Stimulated activated CD4-positive, alpha-beta T cell treated with anti-CD3 and anti-CD28 coated beads, Interleukin-1b, Interleukin-23, amount 100 ng/mL, for 1 hour (primary cell): Measurements from ENCODE around the gene TMEM266.

Experiments
- DNase-seq, 2 donors: peaks; one replicate each; pipeline ENCODE4 v3.0.0-alpha.2; 2020; ENCODE audit warnings: low read depth in 2 of 2

TMEM266 gene

DNA sequence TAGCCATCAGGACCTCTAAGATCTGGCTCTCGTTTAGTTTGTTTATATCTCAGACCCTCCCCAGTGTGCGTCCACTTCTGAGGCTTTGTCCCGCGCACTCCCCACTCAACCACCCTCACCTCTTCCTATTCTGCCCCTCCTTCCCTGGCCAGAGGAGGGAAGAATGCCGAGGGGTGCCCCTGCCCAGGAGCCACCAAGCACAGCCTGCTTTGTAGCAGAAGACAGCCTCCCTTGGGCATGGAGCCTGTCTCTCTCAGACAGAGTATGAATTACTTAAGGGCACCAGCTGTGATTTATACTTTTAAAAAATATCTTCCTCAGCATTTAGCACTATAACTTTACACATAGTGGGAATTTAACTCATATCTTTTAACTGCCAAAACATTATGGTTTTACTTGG lies 6.0 kb downstream of the TMEM266 start:
- DNase-seq: no peak

DNA sequence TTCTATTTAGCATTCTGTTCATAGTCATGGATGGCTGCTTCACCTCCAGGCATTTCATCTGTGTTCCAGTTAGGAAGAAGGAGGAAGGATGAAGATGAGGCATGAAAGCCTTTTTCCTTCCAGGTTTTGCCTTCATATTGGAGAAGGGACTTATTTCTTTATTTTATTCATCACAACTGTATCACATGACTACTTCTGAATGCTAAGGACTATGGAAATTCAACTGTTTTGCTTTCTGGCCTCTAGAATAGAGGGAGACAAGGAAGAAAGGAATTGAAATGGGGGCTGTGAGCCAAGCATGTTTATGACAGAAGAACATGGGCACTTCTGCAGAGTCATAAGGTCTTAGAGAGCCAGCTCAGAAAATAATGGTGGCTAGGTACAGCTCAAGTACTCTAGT lies 10.4 kb downstream of the TMEM266 start:
- DNase-seq: no peak

DNA sequence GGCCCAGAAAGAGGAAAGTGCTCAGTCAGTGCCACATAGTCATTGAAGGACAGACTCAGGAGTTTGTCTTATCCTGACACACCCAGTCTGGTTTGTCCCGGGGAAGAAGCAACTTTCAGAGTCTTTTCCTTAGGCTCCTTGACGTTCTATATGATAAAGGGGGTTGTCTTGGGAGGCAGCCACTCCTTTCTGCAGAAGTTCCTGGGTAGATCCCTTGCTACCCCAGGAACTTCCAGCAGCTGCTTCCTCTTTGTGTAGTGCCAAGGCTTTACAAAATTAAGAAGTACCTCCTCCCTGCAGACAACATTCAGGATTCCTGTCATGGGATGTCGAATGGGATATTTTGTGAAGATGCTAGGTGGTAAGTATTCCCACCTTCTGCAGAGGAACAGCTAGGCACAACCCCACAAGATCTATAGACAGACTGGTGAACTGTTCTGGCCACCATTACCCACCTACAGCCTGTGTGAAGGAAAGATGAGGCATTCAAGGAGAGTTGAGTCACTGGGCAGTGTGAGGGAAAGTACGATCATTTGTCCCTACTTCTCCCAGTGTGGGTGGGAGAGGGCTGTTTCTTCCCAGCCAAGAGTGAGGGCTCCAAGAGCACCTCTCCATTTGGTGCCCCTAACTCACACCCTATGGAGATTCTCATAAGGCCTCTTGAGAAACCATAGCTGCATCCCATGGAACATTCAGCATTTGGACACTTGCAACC lies 11.3 kb downstream of the TMEM266 start:
- no peak for DNase-seq

DNA sequence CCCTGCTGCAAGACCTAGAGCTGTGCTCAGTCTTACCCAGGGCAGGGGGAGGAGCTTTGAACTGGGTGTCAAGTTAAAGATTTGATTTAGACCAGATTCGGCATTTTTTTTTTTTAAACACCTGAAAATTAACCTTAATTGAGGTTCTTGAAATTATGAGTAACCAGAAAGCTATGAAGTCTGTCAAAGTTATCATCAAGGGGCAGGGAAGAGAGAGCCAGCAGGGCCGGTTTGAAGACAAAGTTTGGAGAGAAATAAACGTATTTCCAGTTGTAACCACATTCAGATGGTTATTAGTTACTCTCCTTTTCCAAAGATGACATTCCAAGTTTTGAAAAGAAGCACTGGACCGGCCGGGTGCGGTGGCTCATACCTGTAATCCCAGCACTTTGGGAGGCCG lies 12.0 kb downstream of the TMEM266 start:
- no peak for DNase-seq

DNA sequence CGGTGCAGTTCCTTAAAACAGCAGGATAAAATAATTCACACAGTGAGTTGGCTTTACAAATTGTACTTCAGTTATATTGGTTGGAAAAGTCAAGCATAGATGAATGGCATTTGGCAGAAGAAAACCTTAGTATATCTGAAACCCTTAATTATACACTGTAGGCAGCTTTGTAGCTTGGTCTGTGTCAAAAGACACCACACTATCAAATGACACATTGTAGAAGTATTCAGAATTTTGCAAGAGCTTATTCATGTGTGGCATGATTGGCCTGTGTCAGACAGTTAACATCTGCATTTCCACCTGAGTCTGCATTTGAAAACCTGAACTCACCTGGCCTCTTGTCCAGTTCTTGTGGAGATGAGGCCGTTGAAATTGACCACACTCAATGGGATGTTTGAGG lies 13.8 kb downstream of the TMEM266 start:
- DNase-seq: no peak

DNA sequence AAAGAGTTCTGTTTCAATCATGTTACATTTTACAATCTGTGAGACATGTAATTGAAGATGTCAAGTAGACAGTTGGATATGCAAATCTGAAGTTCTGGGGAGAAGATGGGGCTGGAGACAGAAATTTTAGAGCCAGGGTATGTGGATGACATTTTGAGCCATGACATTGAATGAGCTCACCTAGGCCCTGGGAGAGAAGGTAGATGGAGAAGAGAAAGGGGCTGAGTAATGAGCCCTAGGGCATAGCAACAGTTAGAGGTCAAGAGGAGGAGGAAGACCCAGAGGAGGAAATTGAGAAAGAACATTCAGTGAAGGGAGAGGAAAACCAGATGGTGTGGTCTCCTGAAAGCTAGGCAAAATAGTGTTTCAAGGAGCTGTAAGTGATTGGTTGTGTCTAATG lies 15.3 kb downstream of the TMEM266 start:
- DNase-seq: no peak

DNA sequence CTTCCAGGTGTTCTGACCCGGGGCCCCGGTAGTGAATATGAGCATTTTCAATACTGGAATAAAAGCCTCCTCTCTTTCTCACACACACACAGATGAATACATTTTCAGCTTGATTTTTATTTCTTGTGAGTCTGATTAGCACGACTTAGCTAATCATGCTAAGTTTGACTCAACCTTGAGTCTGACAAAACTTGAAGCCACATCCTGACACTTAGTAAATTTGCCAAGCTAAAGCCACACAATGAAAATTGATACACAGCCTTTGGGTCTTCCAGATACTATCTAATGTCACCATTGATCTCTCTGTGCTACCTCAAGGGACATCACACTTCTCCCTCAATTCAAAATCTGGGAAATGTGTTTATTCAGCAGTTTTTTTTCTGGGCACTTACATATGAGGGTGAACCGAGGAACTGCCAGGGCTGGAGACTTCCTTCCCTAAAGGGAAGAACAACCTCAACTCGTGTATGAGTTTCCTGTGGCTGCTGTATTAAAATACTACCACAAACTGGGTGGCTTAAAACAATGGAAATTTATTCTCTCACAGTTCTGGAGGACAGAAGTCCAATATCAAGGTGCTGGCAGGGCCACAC lies 18.6 kb downstream of the TMEM266 start:
- DNase-seq: no peak

DNA sequence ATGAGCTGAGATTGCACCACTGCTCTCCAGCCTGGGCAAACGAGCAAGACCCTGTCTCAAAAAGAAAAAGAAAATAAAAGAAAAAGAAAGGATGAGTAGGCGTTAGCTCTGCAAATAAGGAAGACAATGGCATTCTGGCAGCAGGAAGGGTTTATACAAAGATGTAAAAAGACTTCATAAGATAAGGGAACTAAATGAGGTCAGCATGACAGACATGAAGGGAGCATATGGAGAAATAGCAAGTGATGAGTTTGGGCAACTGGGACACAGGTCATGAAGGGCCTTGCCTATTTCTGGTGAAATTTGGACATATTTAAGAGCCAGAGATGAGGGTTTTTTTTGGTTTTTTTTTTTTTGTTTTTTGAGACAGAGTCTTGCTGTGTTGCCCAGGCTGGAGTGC lies 24.5 kb downstream of the TMEM266 start:
- no peak for DNase-seq

DNA sequence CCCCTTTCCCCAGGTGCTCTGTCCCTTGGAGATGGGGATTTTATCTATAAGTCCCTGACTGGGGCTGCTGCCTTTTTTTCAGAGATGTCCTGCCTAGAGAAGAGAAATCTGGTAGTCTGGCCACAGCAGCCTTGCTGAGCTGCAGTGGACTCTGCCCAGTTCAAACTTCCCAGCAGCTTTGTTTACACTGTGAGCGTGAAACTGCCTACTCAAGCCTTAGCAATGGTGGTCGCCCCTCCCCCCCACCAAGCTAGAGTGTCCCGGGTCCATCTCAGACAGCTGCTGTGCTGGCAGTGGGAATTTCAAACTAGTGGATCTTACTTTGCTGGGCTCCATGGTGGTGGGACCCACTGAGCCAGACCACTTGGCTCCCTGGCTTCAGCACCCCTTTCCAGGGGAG lies 38.9 kb downstream of the TMEM266 start:
- no peak for DNase-seq

DNA sequence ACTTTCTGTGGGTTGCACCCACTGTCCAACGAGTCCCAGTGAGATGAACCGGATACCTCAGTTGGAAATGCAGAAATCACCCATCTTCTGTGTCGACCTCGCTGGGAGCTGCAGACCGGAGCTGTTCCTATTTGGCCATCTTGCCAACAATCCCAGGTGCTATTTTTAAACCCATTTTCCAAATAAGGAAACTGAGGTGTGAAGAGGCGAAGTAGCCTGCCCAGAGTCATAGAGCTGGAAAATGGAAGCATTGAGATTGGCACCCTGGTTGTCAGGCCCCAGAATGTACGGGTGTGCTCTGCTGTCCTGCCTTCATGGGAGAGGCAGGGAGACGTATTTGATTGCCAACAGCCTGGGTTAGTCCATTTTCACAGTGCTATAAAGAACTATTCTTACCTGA lies 39.6 kb downstream of the TMEM266 start:
- no peak for DNase-seq

DNA sequence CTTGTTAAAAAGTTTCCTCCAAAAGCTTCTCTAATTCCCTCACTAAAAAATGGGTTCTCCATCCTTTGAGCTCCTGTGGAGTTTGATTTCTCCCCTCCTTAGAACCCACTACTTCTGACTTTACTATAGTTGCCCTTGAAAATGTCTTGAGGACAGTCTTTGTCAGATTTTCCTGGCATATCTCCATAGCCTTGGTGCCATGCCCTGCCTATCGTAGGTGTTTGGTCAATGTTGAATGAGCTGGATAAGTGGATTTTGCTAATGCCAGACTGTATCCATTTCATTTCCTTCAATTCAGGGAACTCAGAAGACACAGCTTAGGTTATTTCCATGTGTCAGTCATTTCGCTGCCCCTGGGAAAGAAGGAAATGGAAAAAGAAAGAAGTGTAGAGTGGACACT lies 40.6 kb downstream of the TMEM266 start:
- DNase-seq: no peak

DNA sequence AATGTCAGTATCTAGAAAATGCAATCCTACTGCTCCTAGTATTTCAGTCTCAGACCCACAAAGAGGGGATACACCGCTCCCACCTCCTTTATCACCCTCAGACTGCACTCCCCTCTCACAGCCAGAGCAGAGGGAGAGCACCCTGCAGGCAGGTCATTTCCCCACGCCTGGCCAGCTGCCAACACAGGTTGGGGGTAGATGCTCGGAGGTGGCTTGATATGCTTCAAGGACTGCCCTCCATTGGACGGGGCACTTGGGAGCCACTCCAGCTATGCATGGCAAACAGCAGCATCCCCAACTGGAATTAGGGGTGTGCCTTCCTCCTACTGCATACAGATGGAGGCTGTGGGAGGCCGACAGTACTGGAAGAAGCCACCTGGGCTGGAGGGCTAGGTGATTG lies 41.9 kb downstream of the TMEM266 start:
- DNase-seq: no peak

DNA sequence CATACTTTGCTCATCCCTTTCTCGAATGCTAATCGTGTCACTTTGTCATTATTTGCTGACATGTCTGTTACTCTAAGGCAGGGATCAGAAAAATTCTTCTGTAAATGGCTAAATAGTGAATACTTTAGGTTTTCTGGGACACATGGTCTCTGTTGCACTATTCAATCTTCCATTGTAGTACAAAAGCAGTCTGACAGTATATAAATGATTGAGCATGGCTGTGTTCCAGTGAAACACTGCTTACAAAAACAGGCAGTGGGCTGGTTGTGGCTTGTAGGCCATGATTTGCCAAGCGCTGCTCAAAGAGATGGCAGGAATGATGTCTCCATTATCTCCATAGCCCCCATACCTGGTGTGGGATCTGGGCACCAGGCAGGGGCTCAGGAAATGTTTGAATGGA lies 45.6 kb downstream of the TMEM266 start:
- no peak for DNase-seq

DNA sequence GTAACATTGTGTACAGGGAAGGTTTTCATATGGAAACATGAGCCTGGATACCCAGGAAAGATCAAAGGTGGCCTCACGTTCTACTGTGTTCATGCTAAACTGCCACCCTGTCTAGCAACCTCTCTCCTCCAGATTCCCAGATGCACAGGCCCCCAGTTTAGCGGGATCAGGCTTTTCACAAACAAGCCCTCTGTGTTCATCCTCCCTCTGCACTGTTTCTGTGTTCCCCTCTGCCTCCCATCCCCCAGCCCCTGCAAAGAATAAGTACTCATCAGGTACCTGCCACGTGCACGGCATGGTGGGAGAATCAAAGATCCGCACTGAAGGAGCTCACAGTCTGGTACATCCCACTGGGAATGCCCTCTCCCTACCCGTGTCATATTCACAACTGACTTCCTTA lies 46.1 kb downstream of the TMEM266 start:
- DNase-seq: no peak

DNA sequence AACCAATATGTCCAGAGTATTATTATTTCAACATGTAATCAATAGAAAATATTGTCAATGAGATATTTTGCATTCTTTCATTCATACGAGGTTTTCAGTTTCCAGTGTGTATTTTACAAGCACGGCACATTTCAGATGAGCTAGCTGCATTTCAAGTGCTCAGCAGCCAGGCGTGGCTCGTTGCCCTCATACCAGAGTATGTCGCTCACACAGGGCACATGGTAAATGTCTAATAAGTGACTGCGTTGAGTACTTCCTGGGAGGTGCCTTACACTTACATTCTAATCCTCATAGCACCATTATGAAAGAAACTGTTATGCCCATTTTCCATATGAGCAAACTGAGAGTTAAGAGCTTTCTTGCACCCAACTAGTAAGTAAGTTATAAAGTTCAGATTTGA lies 47.4 kb downstream of the TMEM266 start:
- DNase-seq: no peak

DNA sequence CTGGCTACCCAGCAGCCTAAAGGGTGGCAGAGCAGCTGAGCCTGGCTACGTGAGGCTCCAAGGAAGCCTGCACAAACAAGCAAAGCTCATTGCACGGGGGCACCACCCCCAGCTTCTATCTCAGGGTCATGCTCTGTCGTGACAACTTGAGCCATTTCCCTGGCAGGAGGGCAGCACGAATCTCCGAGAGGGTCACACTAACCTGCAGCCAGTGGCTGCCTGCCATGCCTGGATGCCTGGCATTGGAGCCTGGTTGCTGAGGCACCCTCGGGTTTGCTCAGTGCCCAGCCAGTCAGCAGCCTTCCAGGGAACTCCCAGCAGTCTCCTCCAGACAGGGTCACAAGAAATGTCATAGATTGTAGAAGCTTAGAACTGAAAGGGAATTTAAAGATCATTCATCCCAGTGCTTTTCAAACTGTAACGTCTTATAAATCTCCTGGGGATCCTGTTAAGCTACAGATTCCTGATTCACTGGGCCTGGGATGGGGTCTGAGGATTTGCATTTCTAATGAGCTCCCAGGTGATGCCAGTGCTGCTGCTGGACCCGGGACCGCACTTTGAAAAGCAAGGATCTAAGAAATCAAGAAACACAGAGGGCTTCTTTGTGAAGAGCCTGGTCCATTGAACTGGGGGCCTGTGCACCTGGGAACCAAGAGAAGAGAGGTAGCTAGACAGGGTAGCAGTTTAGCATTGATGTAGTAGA lies 48.4 kb downstream of the TMEM266 start:
- DNase-seq: no peak

DNA sequence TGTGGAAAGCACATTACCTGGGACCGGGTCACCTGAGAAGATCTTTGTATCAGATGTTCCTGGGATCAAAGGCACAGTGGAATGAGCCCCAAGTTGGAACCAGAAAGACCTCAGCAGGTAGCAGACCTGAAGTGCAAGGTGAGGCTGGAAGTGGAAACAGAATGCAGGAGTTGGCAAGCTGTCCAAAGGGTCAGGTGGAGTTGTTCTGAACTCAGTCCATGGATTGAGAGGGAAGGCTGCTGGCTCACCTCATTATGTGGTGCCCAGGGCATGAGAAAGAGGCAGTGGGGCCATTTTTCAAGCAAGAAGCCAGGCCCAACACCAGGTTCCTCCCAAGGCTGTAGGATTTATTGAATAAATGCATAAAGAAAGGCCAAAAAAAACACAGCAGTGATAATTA lies 49.3 kb downstream of the TMEM266 start:
- DNase-seq: no peak

DNA sequence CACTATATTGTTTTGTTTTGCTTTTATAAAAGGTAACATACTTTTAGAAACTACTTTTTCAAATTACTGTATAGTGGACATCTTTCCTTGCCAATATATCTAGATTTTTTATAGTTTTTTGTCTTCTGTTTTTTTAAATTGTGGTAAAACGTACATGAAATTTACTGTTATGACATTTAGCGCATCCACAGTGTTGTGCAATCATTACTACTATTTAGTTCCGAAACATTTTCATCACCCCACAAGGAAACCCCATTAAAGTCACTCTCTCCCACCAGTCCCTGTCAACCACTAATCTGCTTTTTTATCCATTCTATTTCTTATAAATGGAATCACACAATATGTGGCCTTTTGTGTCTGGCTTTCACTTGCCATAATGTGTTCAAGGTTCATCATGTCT lies 54.8 kb downstream of the TMEM266 start:
- DNase-seq: no peak

DNA sequence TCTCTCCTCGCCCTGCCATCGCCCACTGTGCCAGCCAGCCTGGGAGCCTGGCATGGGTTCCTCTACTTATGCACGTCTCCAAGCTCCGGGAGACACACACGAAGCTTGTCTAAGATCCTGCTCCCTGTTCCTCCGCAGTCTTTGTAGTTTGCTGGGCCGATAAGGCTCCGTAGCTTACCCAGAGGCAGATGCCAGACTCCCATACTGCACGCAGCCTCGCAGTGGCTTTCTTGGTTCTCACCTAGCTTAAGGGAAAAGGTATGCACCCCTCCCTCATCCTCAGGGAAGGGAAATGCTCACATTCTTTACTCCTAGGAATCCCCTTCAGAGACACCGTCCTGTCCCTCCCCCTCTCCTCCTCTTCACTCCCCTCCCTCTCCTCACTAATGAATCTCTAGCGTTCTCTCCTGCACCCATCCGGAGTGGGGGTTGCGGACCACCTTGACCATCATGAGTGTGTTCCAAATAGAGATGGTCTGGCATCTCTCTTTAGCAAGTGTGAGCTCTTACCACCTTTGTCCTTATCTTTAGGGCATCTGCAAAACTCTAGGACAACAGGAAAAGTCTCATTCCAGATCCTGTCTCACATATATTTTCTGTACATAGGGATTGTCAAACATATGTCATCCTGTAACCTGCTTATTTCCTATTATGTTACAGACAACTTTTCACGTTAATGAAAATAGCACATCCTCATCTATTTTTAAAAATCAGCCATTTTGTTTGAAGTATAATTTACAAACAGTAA lies 56.5 kb downstream of the TMEM266 start:
- DNase-seq: no peak

DNA sequence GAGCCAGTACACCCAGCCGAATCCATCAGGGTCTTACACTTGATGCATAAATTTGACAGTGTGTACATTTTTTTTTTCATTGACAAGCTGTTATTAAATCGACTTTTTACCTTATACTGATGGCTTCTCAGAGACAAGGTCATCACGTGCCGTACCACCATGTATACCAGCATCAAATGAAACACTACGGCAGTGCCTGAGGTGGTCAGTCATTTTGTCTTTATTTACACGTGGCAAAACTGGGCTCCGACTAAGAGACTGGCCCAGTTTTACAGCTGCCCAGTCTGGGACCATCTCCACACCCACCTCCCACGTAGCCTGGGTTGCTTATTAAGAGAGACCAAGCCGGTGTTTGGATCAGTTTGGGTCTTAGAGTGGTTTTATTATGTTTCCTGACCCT lies 57.4 kb downstream of the TMEM266 start:
- no peak for DNase-seq

DNA sequence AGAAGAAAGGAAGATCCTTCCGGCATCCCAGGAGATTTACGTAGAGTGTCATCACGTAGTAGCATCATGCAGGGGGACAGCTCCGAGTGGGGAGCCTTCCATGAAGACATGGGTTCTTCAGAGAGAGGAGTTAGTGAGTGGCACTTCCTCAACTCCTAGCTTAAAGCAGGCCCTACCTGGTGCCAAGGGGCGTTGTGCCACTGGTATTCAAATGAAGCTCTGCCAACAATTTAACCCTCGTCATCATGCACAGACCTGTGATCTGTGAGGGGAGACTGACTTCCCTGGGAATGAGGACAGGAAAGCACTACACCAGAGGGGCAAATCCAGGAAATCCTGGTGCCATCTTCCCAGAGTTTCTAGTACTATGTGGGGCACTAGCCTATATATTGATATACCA lies 59.0 kb downstream of the TMEM266 start:
- no peak for DNase-seq

DNA sequence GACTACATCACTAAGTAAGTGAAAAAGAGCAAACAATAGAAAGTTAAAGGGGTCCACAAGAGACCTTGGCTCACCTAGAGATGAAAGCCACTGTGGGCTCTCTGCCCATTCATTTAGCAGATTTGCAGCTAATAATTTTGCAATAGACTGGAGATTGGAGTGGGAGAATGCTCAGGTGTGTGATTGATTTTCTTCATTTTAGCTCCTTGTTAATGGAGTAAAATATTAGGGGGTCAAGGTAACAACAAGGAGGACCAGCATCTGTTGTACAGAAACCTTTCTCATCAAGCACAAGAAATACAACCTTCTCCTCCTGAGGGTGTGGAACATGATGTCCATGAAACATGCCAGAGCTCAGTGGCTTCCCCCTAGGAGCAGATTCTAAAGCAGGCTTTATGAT lies 63.2 kb downstream of the TMEM266 start:
- no peak for DNase-seq

DNA sequence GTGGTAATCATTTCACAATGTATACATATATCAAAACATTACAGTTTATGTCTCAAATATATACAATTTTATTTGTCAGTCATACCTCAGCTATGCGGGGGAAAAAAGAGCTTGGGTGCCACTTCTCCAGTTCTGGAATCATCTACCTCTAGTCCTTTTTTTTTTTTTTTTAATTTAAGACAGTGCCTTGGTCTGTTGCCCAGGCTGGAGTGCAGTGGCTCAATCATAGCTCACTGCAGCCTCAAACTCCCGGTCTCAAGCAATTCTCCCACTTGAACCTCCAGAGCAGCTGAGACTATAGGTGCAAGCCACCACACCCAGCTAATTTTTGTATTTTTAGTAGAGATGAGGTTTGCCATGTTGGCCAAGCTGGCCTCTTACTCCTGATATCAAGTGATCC lies 67.4 kb downstream of the TMEM266 start:
- no peak for DNase-seq
